Tibial nerve (tissue), 4 donors: ENCODE measurements around the gene PCID2.

Experiments used
- EP300 ChIP-seq, 2 donors: sonication (generic); formaldehyde crosslinking; IDR thresholded peaks; one replicate each; pipeline ENCODE4 v1.6.1; 2017; ENCODE audit warnings: antibody characterized with exemption in 2 of 2, mild to moderate bottlenecking in 1 of 2
- POLR2A ChIP-seq, 2 donors: fragments of 450-650 bp; IDR thresholded peaks; one replicate each; pipeline ENCODE4 v1.6.1; 2017; ENCODE audit warnings: antibody characterized with exemption in 2 of 2, mild to moderate bottlenecking in 2 of 2, moderate library complexity in 2 of 2
- TF ChIP-seq, protein P1 (sequence below), 5 experiments: fragments of 200-600 bp in 3 of 5; fragments of 450-650 bp in 2 of 5; sonication (generic) in 3 of 5; IDR thresholded peaks; one replicate each; pipeline ENCODE4 v1.5.1; 2016 to 2019; ENCODE audit warnings: antibody characterized with exemption in 5 of 5, mild to moderate bottlenecking in 3 of 5, moderate library complexity in 2 of 5

- TF ChIP-seq, protein P1, sequence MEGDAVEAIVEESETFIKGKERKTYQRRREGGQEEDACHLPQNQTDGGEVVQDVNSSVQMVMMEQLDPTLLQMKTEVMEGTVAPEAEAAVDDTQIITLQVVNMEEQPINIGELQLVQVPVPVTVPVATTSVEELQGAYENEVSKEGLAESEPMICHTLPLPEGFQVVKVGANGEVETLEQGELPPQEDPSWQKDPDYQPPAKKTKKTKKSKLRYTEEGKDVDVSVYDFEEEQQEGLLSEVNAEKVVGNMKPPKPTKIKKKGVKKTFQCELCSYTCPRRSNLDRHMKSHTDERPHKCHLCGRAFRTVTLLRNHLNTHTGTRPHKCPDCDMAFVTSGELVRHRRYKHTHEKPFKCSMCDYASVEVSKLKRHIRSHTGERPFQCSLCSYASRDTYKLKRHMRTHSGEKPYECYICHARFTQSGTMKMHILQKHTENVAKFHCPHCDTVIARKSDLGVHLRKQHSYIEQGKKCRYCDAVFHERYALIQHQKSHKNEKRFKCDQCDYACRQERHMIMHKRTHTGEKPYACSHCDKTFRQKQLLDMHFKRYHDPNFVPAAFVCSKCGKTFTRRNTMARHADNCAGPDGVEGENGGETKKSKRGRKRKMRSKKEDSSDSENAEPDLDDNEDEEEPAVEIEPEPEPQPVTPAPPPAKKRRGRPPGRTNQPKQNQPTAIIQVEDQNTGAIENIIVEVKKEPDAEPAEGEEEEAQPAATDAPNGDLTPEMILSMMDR (IDR thresholded peaks at IDR 0.05): no peak
- TF ChIP-seq POLR2A (IDR thresholded peaks at IDR 0.05): no peak
- no peak for TF ChIP-seq EP300 (IDR thresholded peaks at IDR 0.05)
Observed at GRCh38 chr13:113167575-113167974, 40.9 kb downstream of the PCID2 start.
